ENCODE measurements around the gene DRAM2. TPM values are rescaled to one million over a fixed set of nuclear protein-coding genes. Genes with fewer than 3 reads are reported as not detected.

The DRAM2 gene
- total and polyA plus RNA-seq, 9 of the 15 experiments (the other 6 are each of a cell fraction or from before 2014, with no cell fraction given), result 29.0 to 161 (median 53.5) TPM

DNA sequence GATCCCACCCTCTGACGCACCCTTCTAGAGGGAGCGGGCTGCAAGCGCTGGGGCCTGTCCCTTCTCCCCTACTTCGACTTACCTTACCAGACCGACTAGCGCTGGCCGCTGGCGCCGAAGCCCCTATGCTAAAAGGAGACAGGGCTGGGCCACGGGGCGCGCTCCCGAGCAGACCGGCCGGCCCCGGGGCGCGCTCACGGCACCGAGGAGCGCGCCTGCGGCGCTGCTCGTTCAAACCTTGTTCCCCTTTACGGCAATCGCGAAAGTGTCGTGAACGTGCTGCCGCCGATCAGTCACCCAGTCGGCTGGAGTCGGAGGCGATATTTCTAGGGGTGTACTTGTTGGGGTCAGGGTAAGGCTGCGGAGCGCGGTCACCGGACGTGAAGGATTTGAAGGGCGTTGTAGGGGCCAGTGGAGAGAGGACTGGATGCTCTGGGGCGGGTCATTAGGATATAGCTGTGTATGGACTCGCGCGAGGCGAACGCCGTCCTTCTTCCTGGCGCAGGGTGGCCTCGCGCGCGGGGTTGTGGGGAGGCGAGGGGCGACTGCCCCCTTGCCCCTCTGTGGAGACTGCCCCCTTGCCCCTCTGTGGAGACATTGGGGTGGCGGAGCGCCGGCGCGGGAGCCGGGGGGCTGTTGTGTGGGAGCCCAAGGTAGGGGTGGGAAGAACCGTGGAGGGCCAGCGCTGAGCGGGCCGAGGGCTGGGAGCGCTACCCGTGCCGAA, at the start of gene DRAM2, which contains the start of gene CEPT1 (continued):
- 0 out of 2 replicates have a peak, but pooled peaks have one; percentile 43 for TF ChIP-seq HNRNPL (IDR thresholded peaks at IDR 0.05; ENCODE audit: low read depth, low read length)
- TF ChIP-seq, protein P1, sequence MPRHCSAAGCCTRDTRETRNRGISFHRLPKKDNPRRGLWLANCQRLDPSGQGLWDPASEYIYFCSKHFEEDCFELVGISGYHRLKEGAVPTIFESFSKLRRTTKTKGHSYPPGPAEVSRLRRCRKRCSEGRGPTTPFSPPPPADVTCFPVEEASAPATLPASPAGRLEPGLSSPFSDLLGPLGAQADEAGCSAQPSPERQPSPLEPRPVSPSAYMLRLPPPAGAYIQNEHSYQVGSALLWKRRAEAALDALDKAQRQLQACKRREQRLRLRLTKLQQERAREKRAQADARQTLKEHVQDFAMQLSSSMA (CRISPR knock-in tag; IDR thresholded peaks at IDR 0.05), result 0 out of 2 replicates have a peak, but pooled peaks have one; percentile 31
- TF ChIP-seq ZEB2 (IDR thresholded peaks at IDR 0.05), result no peak
- no peak for TF ChIP-seq NELFE (IDR thresholded peaks at IDR 0.05; ENCODE audit: insufficient read depth, insufficient read length)
- TF ChIP-seq CTBP1 (IDR thresholded peaks at IDR 0.05; ENCODE audit: borderline replicate concordance), result peak; percentile 85; the same call in 1 of the 2 replicates
- TF ChIP-seq ZSCAN29 (IDR thresholded peaks at IDR 0.05), result no peak
- peak; percentile 43; the same call in 1 of the 2 replicates for TF ChIP-seq ELF1 (tag; IDR thresholded peaks at IDR 0.05)
- 0 out of 2 replicates have a peak, but pooled peaks have one; percentile 9 for TF ChIP-seq SMC3 (conservative IDR thresholded peaks at IDR 0.05; ENCODE audit: insufficient read depth, low read depth, low read length)
- no peak for TF ChIP-seq MAFK (IDR thresholded peaks at IDR 0.05; ENCODE audit: low read length)
- no peak for TF ChIP-seq SOX6 (IDR thresholded peaks at IDR 0.05)
- no peak for TF ChIP-seq ILK (tag; IDR thresholded peaks at IDR 0.05; ENCODE audit: borderline replicate concordance, low read depth)
- no peak; the same call in 1 of the 2 replicates for TF ChIP-seq GATAD2B (IDR thresholded peaks at IDR 0.05; ENCODE audit: borderline replicate concordance)
- no peak for TF ChIP-seq NCOR1 (IDR thresholded peaks at IDR 0.05)
- peak; percentile 46; the same call in 1 of the 2 replicates for TF ChIP-seq SIN3B (IDR thresholded peaks at IDR 0.05; ENCODE audit: low read depth)
- 0 out of 2 replicates have a peak, but pooled peaks have one; percentile 24 for TF ChIP-seq ZNF212 (CRISPR knock-in tag; IDR thresholded peaks at IDR 0.05)
- TF ChIP-seq, protein P2, sequence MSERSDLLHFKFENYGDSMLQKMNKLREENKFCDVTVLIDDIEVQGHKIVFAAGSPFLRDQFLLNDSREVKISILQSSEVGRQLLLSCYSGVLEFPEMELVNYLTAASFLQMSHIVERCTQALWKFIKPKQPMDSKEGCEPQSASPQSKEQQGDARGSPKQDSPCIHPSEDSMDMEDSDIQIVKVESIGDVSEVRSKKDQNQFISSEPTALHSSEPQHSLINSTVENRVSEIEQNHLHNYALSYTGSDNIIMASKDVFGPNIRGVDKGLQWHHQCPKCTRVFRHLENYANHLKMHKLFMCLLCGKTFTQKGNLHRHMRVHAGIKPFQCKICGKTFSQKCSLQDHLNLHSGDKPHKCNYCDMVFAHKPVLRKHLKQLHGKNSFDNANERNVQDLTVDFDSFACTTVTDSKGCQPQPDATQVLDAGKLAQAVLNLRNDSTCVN (CRISPR knock-in tag; IDR thresholded peaks at IDR 0.05), result 0 out of 2 replicates have a peak, but pooled peaks have one; percentile 8
- no peak for TF ChIP-seq MCM3 (IDR thresholded peaks at IDR 0.05)
- TF ChIP-seq CREBBP (IDR thresholded peaks at IDR 0.05; ENCODE audit: low read depth, low read length), result no peak
- TF ChIP-seq, protein P3, sequence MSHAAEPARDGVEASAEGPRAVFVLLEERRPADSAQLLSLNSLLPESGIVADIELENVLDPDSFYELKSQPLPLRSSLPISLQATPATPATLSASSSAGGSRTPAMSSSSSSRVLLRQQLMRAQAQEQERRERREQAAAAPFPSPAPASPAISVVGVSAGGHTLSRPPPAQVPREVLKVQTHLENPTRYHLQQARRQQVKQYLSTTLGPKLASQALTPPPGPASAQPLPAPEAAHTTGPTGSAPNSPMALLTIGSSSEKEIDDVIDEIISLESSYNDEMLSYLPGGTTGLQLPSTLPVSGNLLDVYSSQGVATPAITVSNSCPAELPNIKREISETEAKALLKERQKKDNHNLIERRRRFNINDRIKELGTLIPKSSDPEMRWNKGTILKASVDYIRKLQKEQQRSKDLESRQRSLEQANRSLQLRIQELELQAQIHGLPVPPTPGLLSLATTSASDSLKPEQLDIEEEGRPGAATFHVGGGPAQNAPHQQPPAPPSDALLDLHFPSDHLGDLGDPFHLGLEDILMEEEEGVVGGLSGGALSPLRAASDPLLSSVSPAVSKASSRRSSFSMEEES (CRISPR knock-in tag; IDR thresholded peaks at IDR 0.05), result no peak
- TF ChIP-seq, protein P4, sequence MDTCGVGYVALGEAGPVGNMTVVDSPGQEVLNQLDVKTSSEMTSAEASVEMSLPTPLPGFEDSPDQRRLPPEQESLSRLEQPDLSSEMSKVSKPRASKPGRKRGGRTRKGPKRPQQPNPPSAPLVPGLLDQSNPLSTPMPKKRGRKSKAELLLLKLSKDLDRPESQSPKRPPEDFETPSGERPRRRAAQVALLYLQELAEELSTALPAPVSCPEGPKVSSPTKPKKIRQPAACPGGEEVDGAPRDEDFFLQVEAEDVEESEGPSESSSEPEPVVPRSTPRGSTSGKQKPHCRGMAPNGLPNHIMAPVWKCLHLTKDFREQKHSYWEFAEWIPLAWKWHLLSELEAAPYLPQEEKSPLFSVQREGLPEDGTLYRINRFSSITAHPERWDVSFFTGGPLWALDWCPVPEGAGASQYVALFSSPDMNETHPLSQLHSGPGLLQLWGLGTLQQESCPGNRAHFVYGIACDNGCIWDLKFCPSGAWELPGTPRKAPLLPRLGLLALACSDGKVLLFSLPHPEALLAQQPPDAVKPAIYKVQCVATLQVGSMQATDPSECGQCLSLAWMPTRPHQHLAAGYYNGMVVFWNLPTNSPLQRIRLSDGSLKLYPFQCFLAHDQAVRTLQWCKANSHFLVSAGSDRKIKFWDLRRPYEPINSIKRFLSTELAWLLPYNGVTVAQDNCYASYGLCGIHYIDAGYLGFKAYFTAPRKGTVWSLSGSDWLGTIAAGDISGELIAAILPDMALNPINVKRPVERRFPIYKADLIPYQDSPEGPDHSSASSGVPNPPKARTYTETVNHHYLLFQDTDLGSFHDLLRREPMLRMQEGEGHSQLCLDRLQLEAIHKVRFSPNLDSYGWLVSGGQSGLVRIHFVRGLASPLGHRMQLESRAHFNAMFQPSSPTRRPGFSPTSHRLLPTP (IDR thresholded peaks at IDR 0.05; ENCODE audit: borderline replicate concordance, extremely low read depth, insufficient read length), result no peak
- TF ChIP-seq PYGO2 (tag; IDR thresholded peaks at IDR 0.05), result no peak

All from K562 (cell line).